ENCODE data around the gene TRIP11.

- no peak for TF ChIP-seq CTCF (conservative IDR thresholded peaks at IDR 0.05; ENCODE audit: low read depth in 2 of 2)
- TF ChIP-seq POLR2AphosphoS5 (IDR thresholded peaks at IDR 0.05; ENCODE audit: low read depth): no peak
- no peak for TF ChIP-seq EZH2phosphoT487 (IDR thresholded peaks at IDR 0.05; ENCODE audit: unreplicated experiment)
- TF ChIP-seq STAT1 (IDR thresholded peaks at IDR 0.05; ENCODE audit: unreplicated experiment): no peak
- TF ChIP-seq NANOG (IDR thresholded peaks at IDR 0.05; ENCODE audit: borderline replicate concordance): no peak
- no peak for TF ChIP-seq JUNB (IDR thresholded peaks at IDR 0.05; ENCODE audit: unreplicated experiment)
- no peak for TF ChIP-seq EZH2 (IDR thresholded peaks at IDR 0.05; ENCODE audit: low read depth, unreplicated experiment)
- TF ChIP-seq CREB1 (CRISPR knock-in tag; IDR thresholded peaks at IDR 0.05; ENCODE audit: low read depth): no peak
- TF ChIP-seq REST (IDR thresholded peaks at IDR 0.05; ENCODE audit: unreplicated experiment): no peak
- no peak for TF ChIP-seq ZNF114 (CRISPR knock-in tag; IDR thresholded peaks at IDR 0.05)
- TF ChIP-seq ZNF331 (CRISPR knock-in tag; IDR thresholded peaks at IDR 0.05; ENCODE audit: low read depth): no peak
Measured at GRCh38 chr14:92088494-92088893, 48.6 kb upstream of the TRIP11 start.

Data from GM23338 (cell line).